MM.1S (cell line): ENCODE measurements around the gene DNASE1L2.

ENCODE experiments used
- DNase-seq: peaks from one replicate; pipeline ENCODE4 v3.0.0-alpha.2; 2015
- H2AFZ ChIP-seq: fragments of 300-600 bp; sonication (generic); 2 replicates; pipeline ENCODE4 v1.6.0; 2016; ENCODE audit warnings: antibody characterized with exemption, low read length
- H3F3A ChIP-seq: fragments of 300-600 bp; sonication (generic); 2 replicates; pipeline ENCODE4 v1.6.1; 2016; ENCODE audit warnings: mild to moderate bottlenecking, antibody characterized with exemption, low read length, moderate library complexity, mixed read lengths; ENCODE audit not compliant: insufficient read depth
- H3K27ac ChIP-seq: fragments of 300-600 bp; sonication (generic); 2 replicates; pipeline ENCODE4 v1.5.1; 2016; ENCODE audit warnings: mild to moderate bottlenecking, low read length
- H3K27me3 ChIP-seq: fragments of 300-600 bp; sonication (generic); replicated peaks from 2 replicates; pipeline ENCODE4 v1.6.0; 2016; ENCODE audit warnings: low read length; ENCODE audit not compliant: insufficient read depth
- H3K36me3 ChIP-seq: fragments of 300-600 bp; sonication (generic); replicated peaks from 2 replicates; pipeline ENCODE4 v1.6.1; 2016; ENCODE audit warnings: mild to moderate bottlenecking, low read length, mixed read lengths; ENCODE audit not compliant: insufficient read depth
- H3K4me1 ChIP-seq: fragments of 300-600 bp; sonication (generic); 2 replicates; pipeline ENCODE4 v1.6.1; 2016; ENCODE audit warnings: low read length, mixed read lengths
- H3K4me2 ChIP-seq: fragments of 300-600 bp; sonication (generic); 2 replicates; pipeline ENCODE4 v1.6.0; 2016; ENCODE audit warnings: low read depth, low read length
- H3K4me3 ChIP-seq: fragments of 300-600 bp; sonication (generic); 2 replicates; pipeline ENCODE4 v1.5.1; 2016; ENCODE audit warnings: low read length, mixed read lengths
- H3K79me2 ChIP-seq: fragments of 300-600 bp; sonication (generic); 2 replicates; pipeline ENCODE4 v1.6.1; 2016; ENCODE audit warnings: mixed run types, low read length, mixed read lengths
- H3K9ac ChIP-seq: fragments of 300-600 bp; sonication (generic); 2 replicates; pipeline ENCODE4 v1.6.1; 2016; ENCODE audit warnings: low read length, mixed read lengths
- H3K9me2 ChIP-seq: fragments of 300-600 bp; sonication (generic); replicated peaks from 2 replicates; pipeline ENCODE4 v1.6.1; 2016; ENCODE audit warnings: mild to moderate bottlenecking, low read length, mixed read lengths; ENCODE audit not compliant: insufficient read depth
- H3K9me3 ChIP-seq: fragments of 300-600 bp; sonication (generic); replicated peaks from 2 replicates; pipeline ENCODE4 v1.6.1; 2016; ENCODE audit warnings: mild to moderate bottlenecking, low read length, mixed read lengths; ENCODE audit not compliant: insufficient read depth
- H4K20me1 ChIP-seq: fragments of 300-600 bp; sonication (generic); 2 replicates; pipeline ENCODE4 v1.6.1; 2016; ENCODE audit warnings: mild to moderate bottlenecking, low read length, moderate library complexity, mixed read lengths; ENCODE audit not compliant: insufficient read depth
- CTCF ChIP-seq: fragments of 300-600 bp; sonication (generic); IDR thresholded peaks from 2 replicates; pipeline ENCODE4 v1.5.1; 2016; ENCODE audit warnings: antibody characterized with exemption, low read length, mixed read lengths
- EZH2 ChIP-seq: fragments of 300-600 bp; sonication (generic); optimal IDR thresholded peaks from 2 replicates; pipeline ENCODE3; 2017; ENCODE audit warnings: low read depth, mild to moderate bottlenecking, antibody characterized with exemption, low read length, mixed read lengths
- EZH2phosphoT487 ChIP-seq: fragments of 300-600 bp; sonication (generic); IDR thresholded peaks from 2 replicates; pipeline ENCODE4 v1.6.1; 2018; ENCODE audit warnings: antibody characterized with exemption, low read length

Gene DNASE1L2

GRCh38 chr16:2278272-2278608, 42.0 kb downstream of the DNASE1L2 start:
- H3K9ac ChIP-seq = no peak overlapping the region
- peaks cover 85% of the 10 kb centered on the region for H3K27me3 ChIP-seq
- H3K36me3 ChIP-seq = no peaks in the 10 kb centered on the region
- no peaks in the 10 kb centered on the region for H3F3A ChIP-seq
- no peaks in the 10 kb centered on the region for H3K4me1 ChIP-seq
- no peak overlapping the region for H2AFZ ChIP-seq
- no peaks in the 10 kb centered on the region for H3K79me2 ChIP-seq
- no peak overlapping the region for H3K4me2 ChIP-seq
- no peak overlapping the region for H3K4me3 ChIP-seq
- H3K9me2 ChIP-seq = no peaks in the 10 kb centered on the region
- TF ChIP-seq CTCF = peak; percentile 27; the same call in 1 of the 2 replicates
- no peak for TF ChIP-seq EZH2
- H3K9me3 ChIP-seq = no peaks in the 10 kb centered on the region
- no peak overlapping the region for H3K27ac ChIP-seq
- H4K20me1 ChIP-seq = no peaks in the 10 kb centered on the region
- DNase-seq = no peak

DNA sequence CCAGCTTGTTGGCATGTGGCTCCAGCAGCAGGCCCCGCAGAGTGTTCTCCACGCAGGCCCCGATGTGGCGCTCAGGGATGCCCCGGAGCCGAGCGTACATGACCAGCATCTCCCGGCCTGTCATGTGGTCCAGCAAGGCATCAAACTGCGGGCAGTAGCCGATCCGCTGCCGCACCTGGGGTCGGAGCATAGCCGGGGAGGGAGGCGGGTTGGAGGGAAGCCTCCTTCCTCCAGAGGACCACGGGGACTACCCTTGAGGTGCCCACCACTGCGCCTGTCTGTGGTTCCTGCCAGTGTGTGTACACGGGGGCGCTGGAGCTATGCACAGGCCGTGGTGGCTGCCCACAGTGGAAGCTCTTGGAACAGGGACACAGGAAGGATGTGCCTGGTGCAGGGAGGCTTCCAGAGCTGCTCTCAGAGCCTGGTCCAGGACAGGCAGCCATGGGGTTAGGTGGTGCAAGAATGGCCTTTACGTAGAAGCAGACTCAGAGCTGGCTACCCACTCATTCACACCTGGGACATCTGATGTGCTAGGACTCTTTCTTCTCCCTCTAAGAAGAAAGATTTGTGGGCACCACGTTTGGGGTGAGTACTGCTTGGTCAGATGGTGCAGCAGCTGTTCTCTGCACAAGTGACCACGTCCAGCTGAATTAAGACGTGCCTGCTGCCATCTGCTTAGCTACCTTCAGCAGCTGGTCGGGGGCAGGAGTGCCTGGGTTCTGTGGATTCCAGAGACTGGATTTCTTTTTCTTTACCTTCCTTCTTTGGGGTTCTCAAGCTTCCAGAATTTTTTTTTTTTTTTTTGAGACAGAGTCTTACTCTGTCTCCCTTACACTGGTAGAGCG, 42.9 kb downstream of the DNASE1L2 start:
- H3K9ac ChIP-seq = no peak overlapping the region
- H3K4me3 ChIP-seq = no peak overlapping the region
- H3K4me1 ChIP-seq = no peaks in the 10 kb centered on the region
- H3F3A ChIP-seq = no peaks in the 10 kb centered on the region
- no peak for TF ChIP-seq CTCF
- H3K36me3 ChIP-seq = no peaks in the 10 kb centered on the region
- no peak overlapping the region for H2AFZ ChIP-seq
- no peaks in the 10 kb centered on the region for H3K9me3 ChIP-seq
- H3K9me2 ChIP-seq = no peaks in the 10 kb centered on the region
- no peaks in the 10 kb centered on the region for H4K20me1 ChIP-seq
- no peak overlapping the region for H3K4me2 ChIP-seq
- no peak overlapping the region for H3K27ac ChIP-seq
- DNase-seq = no peak
- H3K27me3 ChIP-seq = peaks cover 95% of the 10 kb centered on the region
- no peaks in the 10 kb centered on the region for H3K79me2 ChIP-seq

- Histone ChIP-seq H3K4me3 (no peak overlapping the region), H3K36me3 (no peaks in the 10 kb centered on the region), H3F3A (no peaks in the 10 kb centered on the region), H3K79me2 (no peaks in the 10 kb centered on the region), H3K9me3 (no peaks in the 10 kb centered on the region), H3K9me2 (no peaks in the 10 kb centered on the region), H3K4me1 (no peaks in the 10 kb centered on the region), H3K9ac (no peak overlapping the region), H2AFZ (no peak overlapping the region), H3K4me2 (no peak overlapping the region), H4K20me1 (no peaks in the 10 kb centered on the region), H3K27ac (no peak overlapping the region), H3K27me3 (peaks cover 99% of the 10 kb centered on the region)
- TF ChIP-seq EZH2 (no peak), CTCF (no peak), EZH2phosphoT487 (no peak)
- DNase-seq = no peak
These were observed 44.2 kb downstream of the DNASE1L2 start for GRCh38 chr16:2280461-2280860.
